Stimulated activated CD8-positive, alpha-beta memory T cell treated with anti-CD3 and anti-CD28 coated beads, Interleukin-7, amount 100 ng/mL, for 48 hours (primary cell): ENCODE measurements around the gene CAMTA1.

Source experiments
- DNase-seq, 2 donors: peaks; one replicate each; pipeline ENCODE4 v3.0.0-alpha.2; 2020; ENCODE audit warnings: low read depth in 1 of 2; ENCODE audit errors: extremely low read depth in 1 of 2

Gene CAMTA1

DNA sequence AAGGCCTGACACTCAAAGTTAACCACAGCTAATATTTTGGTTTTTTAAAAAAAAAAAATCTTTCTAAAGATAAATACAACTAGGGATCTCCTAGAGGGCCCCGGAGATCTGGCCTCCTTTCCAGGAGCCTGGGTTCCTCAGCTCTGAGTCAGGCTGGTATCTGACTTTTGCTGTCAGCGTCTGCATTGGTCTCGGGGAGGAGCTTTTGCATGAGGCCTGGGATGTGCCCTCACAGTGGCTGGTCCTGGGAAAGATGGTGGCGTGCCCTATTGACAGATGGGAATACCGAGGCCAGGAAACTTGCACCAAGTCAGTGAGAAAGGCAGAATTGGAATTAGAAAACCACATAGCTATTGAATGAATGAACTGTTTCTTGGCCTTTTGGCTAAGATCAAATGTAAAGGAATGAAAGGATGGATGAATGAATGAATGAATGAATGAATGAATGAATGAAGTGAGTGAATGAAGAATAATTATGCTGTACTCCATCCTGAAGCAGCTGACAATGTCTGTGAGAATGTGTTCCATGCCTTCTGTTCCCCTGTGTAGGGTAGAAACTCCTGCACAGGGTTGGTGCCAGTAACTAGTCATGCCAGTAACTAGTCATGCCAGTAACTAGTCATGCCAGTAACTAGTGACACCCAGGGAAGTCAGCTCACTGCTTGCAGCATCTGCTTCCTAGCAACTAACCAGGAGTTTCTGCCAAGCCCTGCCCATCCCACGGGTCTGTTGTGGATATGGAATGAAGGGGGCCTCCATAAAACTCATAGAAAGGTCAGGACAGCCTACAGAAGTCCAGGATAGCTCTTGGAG lies 743.3 kb downstream of the CAMTA1 start:
- DNase-seq, result no peak

DNA sequence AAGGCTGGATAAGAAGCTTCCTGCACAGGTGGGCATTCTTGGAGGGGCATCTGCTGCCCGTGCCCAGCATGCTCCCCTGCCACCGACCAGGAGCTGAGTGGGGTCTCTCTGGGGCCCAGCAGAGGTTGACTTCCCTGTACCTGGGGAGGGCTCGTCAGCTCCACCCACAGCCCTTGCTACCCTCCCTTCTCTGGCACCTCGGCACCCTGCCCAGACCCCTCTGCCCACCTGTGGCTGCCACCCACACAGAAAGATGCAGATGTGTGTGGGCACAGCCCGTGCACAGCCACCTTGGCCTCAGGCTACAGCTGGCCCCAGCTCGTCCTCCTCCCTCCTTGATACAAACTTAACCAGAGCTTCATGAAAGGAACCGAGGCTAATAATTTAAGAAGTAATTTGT lies 744.7 kb downstream of the CAMTA1 start:
- DNase-seq, result no peak

DNA sequence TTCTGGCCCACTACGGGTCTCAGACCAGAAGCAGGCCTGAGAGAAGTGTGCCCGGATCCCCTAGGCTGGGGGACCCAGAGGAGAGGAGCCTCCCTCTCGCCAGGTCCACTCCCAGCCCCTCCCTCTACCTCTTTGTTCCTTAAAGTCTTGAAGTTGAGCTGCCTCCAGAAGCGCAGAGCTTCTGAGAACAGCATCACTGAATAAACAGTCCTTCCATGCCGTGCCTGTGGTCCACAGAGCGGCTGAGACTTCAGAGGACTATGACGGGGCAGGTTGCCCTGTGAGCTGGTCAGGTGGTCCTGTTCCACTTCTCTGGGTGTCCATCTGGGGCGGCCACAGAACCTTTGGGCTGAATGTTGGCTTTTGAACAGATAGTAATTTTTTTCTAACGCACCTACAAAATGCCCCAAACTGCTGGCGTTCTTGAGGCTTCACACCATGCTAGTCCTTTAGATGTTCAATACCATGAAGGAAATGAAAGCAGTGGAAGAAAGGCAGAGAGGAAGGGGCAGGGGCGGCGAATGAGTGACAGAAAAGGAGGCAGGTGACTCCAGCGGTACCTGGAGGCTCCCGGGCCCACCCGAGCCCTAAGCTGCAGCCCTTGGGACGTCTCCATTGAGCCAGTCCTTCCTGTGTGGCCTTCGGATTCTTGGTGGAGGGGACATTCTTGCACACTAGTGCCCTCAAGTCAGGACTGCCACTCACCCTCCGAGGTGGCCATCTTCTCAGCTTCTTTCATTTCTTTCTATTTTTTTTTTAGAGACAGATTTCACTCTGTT lies 746.5 kb downstream of the CAMTA1 start:
- DNase-seq, result no peak

DNA sequence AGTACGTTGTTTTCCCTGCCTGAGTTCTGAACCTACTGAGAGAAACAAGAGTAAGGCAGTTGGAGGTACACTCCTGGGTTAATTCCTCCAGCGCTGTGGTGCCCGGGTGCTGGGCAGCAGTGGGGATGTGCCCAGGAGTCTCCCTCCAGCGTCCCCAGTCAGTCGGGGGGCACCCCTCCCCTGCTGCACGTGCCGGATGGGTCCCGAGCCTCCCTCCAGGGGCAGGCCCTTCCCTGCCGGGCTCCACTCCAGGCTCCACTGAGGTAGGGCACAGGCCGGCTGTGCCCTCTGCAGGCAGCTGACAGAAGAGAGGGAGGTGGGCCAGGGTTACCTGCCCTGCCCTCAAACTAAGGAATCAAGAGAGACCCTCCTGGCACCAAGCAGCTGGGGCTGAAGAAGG lies 747.8 kb downstream of the CAMTA1 start:
- no peak for DNase-seq

DNA sequence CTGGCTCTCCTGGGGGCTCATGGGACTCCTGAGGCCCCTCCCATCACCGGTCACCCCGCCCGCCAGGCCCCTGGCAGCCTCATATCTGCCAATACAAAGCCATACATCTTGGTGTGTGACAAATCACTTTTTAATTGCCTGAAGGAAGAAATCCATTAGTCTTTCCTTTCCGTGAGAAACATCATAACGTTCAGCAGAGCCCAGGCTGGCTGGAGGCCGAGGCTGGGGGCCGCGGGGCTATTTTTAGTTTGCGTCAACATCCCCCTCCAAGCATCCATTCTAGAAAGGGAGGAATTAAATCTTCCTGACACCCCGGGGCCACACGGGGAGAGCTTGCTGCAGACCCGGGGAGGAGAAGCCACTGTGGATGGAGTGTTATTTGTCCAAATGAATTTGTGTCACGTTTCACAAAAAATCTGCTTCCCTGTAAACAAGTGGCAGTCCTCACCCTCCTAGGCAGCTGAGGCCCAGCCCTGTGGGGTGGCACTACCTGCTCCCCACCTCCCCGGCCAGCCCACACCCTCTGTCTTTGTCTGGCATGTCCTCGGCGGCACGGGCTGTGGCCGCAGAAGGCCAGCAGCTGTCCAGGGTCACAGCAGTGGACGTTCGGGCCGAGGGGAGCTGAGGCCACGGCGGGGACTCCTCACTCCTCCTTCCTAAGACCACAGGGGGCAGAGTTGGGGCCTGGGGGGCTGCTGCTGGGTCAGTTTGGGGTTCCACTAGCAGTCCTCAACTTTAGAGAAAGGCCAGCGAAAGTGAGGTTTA lies 749.0 kb downstream of the CAMTA1 start:
- DNase-seq, result no peak

DNA sequence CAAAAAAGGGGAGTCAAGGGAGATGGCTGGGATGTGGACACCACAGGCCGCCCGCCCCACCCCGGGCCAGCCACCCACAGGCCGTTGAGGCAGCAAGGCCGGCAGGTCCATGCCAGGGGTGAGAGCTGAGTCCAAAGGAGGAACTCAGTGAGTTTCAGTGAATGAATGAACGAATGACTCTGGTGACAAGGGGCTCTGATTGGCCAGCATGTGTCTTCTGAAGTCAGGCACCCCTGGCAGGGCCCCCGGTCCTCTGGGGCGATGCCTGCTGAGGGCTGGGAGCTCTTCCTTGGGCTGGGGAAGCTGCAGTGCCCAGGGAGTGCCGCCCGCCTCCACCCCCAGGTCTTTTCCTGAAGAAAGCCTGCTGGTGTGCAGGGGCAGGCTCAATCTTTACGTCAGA lies 749.8 kb downstream of the CAMTA1 start:
- no peak for DNase-seq

DNA sequence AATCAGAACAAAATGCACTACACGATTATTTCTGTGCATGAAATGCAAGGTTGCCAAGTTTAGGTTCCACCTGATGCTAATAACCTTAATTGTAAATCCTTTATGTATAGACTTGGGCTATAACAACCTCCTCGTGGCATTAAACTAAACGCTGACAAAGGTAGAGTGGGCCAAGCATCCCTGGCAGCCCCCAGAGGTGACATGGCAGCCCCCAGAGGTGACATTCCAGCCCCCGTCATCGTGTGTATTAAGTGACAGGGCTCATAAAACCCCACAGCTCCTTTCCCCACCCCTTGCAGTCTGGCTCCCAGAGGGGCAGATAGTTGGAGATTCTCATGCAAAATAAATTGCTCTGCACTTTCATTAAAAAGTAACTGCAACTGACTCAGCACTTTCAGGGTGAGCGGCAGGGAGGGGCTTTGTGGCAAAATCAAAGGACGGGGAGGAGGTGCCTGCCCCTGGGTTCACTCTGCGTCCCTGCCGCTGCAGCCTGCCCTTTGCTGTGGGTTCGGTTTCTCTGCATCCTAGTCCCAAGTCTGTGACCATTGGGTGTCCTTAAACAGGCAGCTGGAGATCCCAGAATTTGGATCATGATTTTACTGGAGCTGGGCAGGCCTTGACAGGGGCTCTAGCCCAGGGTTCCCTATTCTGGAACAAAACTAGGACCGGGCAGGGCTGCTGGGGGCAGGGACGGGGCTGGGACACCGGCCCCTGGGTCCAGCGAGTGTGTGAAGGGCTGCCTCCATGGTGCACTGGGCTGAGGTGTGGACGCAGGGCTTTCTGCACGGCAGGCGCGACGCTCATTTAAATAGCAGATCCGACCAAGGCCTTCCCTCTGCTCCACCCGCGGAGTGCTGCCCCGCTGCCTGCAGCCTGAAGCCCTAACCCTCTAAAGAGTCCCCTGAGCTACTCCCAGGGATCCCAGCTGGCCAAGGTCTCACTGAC lies 751.0 kb downstream of the CAMTA1 start:
- no peak for DNase-seq

DNA sequence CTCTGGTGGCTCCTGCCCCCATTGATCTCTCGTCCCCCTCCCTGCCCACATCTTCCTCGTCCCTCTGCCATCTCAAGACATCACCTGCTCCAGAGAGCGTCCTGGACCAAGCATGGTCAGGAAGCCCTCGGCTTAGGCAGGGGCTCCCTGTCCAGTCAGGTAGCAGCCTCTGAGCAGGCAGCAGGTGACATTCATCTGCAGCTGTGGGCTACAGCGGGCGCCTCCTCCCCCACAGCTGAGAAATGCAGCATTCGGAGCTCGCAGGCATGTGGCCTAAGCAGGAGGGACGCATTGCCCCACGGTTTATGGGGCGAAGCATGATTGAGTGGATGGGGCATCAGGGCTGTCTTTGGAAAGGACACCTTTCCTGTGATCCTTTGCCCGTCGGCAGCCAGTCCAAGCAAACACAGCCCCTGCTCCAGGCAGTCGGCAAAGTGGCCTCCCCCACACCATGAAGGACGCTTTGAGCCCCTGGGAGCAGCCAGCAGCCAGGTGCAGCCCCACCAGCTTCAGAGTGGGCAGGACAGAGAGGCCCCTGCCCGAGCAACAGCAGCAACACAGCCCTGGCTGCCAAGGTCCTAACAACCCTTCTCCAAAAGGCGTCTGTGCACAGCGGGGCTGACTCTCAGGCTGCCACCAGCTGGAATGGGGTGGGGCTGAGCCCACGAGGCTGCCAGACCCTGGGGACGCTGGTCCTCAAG lies 751.8 kb downstream of the CAMTA1 start:
- DNase-seq, result no peak

DNA sequence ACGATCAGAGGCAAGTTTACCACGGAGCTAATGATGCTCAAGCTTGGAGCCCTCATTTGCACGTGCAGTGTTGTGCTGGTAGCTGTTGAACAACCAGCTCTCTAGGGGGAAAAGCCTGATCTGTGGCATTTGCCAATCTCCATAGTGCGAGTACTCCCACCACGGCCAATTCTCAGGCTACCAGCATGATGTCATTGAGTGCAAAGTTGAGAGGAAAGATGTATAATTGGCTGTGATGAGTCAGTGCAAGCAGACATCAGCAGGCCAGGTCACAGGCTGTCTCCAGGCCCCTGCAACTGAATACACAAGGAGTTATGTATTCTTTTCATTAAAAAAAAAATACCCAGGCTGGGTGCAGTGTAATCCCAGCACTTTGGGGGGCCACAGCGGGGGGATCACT lies 752.8 kb downstream of the CAMTA1 start:
- no peak for DNase-seq

DNA sequence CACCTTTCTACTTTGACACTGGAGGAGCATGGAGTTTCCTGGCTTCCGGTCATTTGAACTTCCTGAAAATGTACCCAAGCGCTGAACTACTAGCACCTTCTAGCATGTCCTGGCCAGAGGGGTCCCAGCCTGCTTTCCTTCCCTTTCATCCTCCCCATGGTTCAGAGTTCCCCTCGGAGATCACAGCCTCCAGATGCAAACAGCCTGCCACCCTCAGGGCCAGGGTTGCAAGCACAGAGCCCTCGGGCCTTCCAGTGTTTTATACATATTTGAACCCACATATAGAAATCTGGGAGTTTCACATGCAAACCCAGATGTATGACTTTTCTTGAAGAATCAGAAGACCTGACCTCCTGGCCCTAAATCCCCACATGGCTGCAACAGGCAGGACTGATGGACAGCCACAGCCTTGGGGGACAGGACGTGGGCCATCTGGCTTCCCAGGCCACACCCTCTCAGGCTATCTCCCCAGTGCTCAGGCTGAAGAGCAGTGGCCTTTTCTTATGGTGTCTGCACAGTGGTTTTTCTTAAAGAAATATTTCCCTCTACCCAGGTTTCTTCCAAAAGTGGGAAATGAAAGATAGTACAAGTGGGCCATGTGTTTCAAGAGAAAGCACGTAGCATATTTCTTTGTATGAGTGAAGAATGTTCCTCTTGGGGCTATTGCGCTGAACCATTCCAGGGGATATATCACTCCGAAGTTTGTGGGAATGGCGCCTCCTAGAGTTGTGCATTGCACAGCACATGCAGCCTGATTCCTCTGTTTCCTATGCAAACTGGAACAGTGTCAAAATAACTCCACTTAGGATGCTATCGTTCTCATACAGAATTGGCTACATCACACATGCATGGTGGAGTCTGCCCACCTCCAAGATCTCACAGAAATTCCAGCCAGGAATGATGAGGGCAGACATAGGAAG lies 753.9 kb downstream of the CAMTA1 start:
- DNase-seq, result no peak

DNA sequence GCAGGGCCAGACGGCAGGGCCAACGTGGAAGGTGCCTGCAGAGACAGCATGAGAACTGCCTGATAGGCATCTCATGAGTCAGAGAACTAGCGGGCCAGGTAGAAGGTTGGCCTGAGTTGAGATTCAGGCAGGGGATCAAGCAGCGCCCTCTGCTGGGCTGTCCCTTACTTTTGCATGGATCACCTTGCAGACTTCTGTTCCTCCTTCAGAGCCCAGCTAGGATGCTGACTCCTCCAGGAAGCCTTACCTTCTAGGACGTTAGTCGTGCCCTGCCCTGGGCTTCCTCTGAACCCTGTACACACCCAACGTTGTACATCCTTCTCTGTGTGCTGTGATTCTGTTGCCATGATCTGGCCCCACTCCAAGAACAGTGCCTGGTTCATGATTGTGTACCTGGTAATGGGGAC lies 754.5 kb downstream of the CAMTA1 start:
- peak in 1 of 2 donors; percentile 40 for DNase-seq

DNA sequence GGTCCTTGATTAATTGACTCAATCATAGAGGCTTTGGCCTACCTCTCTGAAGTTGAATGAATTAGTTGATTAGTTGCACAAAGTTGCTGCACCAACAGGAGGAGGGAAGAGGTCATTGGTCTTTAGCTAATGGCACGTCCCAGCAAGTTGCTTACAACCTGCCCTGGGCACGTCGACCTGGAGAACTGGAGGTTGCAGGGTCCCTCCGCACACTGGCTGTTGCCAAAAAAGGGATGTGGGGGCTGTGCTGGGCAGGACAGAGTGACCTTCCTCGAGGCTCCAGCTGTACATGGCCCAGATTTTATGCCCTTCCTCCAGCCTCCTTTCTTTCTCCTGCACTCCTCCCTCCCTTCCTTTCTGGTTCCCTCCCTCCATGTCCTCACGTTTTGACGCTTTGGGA lies 755.6 kb downstream of the CAMTA1 start:
- DNase-seq, result no peak

DNA sequence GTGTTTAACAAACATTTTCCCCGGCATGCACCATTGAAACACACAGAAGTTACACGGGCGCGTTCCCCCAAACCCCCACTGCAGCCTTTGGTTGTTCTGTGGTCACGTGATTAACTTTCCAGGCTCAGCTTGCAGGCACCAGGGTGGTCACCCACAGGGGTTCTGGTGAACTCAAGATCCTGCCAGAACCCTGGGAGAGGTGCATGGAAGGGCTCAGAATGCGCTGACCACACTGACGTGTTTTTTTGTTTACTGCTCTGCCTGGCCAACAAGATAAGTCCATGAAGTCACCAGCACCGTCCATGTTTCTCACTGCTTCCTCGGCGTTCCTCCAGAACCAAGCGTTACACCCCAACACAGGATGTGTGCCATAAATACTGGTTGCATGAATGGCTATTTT lies 756.4 kb downstream of the CAMTA1 start:
- no peak for DNase-seq

DNA sequence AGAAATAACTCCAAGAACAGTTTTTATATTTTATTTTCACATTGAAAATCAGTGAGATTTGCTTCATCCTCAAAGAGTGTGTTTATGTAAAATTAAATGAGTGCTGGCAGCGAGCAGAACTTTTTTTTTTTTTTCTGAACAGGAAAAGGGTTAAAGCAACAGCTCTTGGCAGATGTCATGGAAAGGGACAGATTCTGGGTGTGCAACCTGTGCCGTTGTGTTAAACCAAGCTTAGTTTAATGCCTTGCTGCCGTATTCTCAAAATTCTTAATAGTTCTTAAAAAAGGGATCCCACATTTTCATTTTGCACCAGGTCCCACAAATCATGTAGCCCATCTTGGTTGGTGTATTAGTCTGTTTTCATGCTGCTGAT lies 758.5 kb downstream of the CAMTA1 start:
- DNase-seq, result no peak

DNA sequence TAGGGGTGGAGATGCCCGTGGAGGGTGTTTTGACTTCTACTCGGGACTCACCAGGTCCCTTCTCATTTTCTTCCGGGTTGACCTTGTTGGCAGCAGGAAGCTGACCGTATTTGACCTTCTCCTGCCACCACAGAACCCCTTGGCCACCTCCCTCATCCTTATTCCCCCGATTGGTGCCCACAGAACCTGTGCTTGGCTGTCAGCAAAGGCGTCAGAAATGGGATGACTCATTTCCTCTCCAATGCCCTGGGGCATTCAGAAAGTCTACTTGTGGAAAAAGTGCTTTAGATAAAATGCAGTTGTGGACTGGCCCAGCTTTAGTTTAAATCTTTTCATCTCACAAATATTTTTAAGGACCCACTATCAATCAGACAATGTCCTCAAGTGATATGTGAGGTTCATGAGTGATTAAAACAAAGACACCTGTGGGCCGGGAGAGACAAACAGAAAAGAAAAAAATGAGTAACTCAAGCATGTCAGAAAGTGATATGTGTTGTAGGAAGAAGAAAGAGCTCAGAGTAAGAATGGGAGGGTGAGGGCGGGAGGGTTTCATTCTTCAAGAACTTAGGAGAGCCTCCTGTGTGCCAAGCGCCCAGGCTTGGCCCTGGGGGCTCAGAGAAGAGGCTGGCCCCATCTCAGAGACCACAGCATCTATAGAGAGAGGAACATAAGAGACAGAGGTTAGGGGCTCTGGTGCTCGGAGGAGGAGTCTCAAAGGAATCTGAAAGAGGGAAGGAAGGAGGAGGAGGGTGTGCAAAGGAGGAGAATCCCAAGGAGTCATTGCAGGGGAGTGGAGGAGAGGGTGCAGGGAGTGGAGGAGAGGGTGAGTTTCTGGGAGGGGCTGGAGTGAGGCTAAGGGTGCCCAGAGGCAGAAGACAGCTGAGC lies 764.3 kb downstream of the CAMTA1 start:
- DNase-seq, result peak; percentile 23 to 66

DNA sequence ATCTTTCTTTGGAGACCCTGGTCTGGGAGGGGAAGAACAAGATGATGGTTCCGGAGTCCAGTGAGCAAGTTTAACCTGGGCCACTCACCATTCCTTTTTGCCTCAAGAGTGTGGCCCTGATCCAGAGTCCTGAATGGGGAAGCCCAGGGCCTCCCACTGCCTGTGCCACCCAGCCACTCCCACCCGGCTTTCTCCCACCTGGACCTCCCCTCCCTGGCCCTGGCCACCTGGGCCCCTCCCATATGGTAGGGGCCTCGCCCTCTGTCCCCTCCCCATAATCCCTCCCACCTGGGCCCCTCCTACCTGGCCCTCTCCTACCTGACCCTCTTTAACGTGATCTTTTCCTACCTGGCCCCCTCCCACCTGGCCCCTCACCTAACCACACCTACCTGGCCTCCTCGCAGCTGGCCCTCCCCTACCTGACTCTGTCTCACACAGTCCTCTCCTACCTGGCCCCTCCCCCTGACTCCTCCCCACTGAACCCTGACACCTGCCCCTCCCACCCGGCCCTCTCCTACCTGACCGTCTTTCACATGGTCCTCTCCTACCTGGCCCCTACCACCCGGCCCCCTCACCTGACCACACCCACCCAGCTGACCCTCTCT lies 765.1 kb downstream of the CAMTA1 start:
- DNase-seq, result no peak

DNA sequence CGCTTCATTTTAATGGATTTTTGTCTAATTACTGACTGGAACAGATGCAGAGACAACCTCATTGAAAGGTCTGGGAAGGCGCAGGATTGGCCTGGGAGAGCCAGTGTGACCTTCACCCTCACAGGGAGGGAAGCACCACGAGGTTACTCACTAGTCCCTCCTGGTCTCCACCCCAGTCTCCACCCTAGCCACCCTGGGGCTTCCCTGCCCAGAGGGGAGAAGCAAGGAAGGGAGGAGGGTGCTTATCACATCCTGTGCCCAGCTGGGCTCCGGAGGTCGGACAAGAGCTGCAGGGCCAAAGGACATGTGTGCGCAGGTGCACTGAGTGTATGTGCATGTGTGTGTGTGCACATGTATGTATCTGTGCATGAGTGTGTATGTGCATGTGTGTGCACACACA lies 765.7 kb downstream of the CAMTA1 start:
- DNase-seq, result no peak
